SK-N-SH treated with all-trans-retinoic acid at 6 μM for 48 hours (cell line): ENCODE data around the gene RAVER2.

ENCODE experiments used
- ATAC-seq: fragments of 200-7000 bp; cut with Tn5 transposase; 3 replicates; pipeline ENCODE4 v1.9.1; 2020; ENCODE audit warnings: mild to moderate bottlenecking, moderate library complexity
- BACH2 ChIP-seq: fragments of 250-450 bp; sonication (Bioruptor Pico); IDR thresholded peaks from 2 replicates; pipeline ENCODE4 v1.9.0; 2021; ENCODE audit warnings: mild to moderate bottlenecking, borderline replicate concordance
- CREB5 ChIP-seq: fragments of 250-450 bp; sonication (Bioruptor Pico); IDR thresholded peaks from 2 replicates; pipeline ENCODE4 v1.5.1; 2020; ENCODE audit warnings: low read depth, mild to moderate bottlenecking, moderate library complexity
- CSDC2 ChIP-seq: fragments of 250-450 bp; sonication (Bioruptor Pico); IDR thresholded peaks from 2 replicates; pipeline ENCODE4 v1.5.0; 2020; ENCODE audit warnings: mild to moderate bottlenecking, moderate library complexity
- ESRRG ChIP-seq: fragments of 250-450 bp; sonication (Bioruptor Pico); IDR thresholded peaks from 2 replicates; pipeline ENCODE4 v1.6.1; 2021; ENCODE audit warnings: mild to moderate bottlenecking
- GLIS3 ChIP-seq: fragments of 250-450 bp; sonication (Bioruptor Pico); IDR thresholded peaks from 2 replicates; pipeline ENCODE4 v1.5.0; 2020; ENCODE audit warnings: mild to moderate bottlenecking, moderate library complexity
- ISL1 ChIP-seq: fragments of 250-450 bp; sonication (Bioruptor Pico); IDR thresholded peaks from 2 replicates; pipeline ENCODE4 v2.1.2; 2022; ENCODE audit warnings: mild to moderate bottlenecking, moderate library complexity
- PPARA ChIP-seq: fragments of 250-450 bp; sonication (Bioruptor Pico); IDR thresholded peaks from 2 replicates; pipeline ENCODE4 v1.5.0; 2020; ENCODE audit warnings: mild to moderate bottlenecking, borderline replicate concordance
- RARB ChIP-seq: fragments of 250-450 bp; sonication (Bioruptor Pico); IDR thresholded peaks from 2 replicates; pipeline ENCODE4 v1.8.0; 2021; ENCODE audit warnings: mild to moderate bottlenecking, moderate library complexity
- TCF4 ChIP-seq: fragments of 250-450 bp; sonication (Bioruptor Pico); IDR thresholded peaks from 2 replicates; pipeline ENCODE4 v1.8.0; 2021; ENCODE audit warnings: mild to moderate bottlenecking, moderate library complexity, borderline replicate concordance
- TOX ChIP-seq: fragments of 250-450 bp; sonication (Bioruptor Pico); IDR thresholded peaks from 2 replicates; pipeline ENCODE4 v1.8.0; 2021; ENCODE audit warnings: mild to moderate bottlenecking, moderate library complexity, borderline replicate concordance
- TSHZ2 ChIP-seq: fragments of 250-450 bp; sonication (Bioruptor Pico); IDR thresholded peaks from 2 replicates; pipeline ENCODE4 v1.5.0; 2020; ENCODE audit warnings: mild to moderate bottlenecking, moderate library complexity
- ZC3H10 ChIP-seq: fragments of 250-450 bp; sonication (Bioruptor Pico); IDR thresholded peaks from 2 replicates; pipeline ENCODE4 v1.5.1; 2021; ENCODE audit warnings: mild to moderate bottlenecking, moderate library complexity
- ZNF565 ChIP-seq: fragments of 450-650 bp; formaldehyde crosslinking; conservative IDR thresholded peaks from 2 replicates; pipeline ENCODE4 v1.5.0; 2020; ENCODE audit warnings: low read depth, mild to moderate bottlenecking, moderate library complexity
- ZNF70 ChIP-seq: fragments of 450-650 bp; formaldehyde crosslinking; IDR thresholded peaks from 2 replicates; pipeline ENCODE4 v1.5.0; 2020; ENCODE audit warnings: mild to moderate bottlenecking, moderate library complexity
- ZNF8 ChIP-seq: fragments of 450-650 bp; formaldehyde crosslinking; IDR thresholded peaks from 2 replicates; pipeline ENCODE4 v1.5.0; 2020; ENCODE audit warnings: mild to moderate bottlenecking, moderate library complexity
- TF ChIP-seq, protein P1 (sequence below): fragments of 250-450 bp; sonication (Bioruptor Pico); IDR thresholded peaks from 2 replicates; pipeline ENCODE4 v1.8.0; 2020; ENCODE audit warnings: mild to moderate bottlenecking, moderate library complexity, borderline replicate concordance
- TF ChIP-seq, protein P2 (sequence below): fragments of 250-450 bp; sonication (Bioruptor Pico); IDR thresholded peaks from 2 replicates; pipeline ENCODE4 v1.8.0; 2021; ENCODE audit warnings: low read depth, mild to moderate bottlenecking, moderate library complexity, borderline replicate concordance
- TF ChIP-seq, protein P3 (sequence below): fragments of 250-450 bp; sonication (Bioruptor Pico); IDR thresholded peaks from 2 replicates; pipeline ENCODE4 v1.5.1; 2021; ENCODE audit warnings: mild to moderate bottlenecking, moderate library complexity

RAVER2 gene

DNA sequence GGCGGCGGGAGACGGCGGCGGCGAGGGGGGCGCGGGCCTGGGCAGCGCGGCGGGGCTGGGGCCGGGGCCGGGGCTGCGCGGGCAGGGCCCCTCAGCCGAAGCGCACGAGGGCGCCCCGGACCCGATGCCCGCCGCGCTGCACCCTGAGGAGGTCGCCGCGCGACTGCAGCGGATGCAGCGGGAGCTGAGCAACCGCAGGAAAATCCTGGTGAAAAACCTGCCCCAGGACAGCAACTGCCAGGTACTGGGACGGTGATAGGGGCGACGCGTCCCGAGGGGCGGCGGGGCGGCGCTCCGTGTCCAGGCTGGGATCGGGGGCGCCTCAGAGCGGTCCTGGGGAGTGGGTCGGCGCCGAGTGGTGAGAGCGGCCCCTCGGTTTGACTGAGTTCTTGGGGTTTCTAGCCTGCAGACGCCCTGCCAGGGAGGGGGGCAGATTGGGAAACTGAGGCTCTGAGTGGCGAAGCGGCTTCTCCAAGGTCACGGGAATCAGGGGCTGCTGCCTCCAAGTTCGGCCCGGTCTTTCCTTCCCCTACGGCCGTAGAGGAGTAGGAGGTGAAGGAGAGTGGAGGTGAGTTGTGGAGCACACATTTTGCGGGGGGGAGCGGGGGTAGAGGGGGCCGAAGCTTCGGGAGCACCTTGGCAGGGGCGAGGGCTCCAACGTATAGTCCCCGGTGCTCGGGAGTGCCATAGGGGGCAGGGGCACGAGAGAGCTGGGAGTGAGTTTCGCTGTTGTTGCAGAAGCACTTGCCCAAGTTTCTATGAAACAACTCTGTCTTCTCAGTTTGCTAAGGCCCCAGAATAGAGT lies 508 bp downstream of the RAVER2 start:
- TF ChIP-seq RARB (CRISPR knock-in tag): no peak
- no peak for TF ChIP-seq BACH2 (CRISPR knock-in tag)
- TF ChIP-seq PPARA (CRISPR knock-in tag): no peak
- no peak for TF ChIP-seq ZNF70 (CRISPR knock-in tag)
- no peak for TF ChIP-seq ZC3H10
- no peak for TF ChIP-seq TCF4 (CRISPR knock-in tag)
- TF ChIP-seq, protein P1, sequence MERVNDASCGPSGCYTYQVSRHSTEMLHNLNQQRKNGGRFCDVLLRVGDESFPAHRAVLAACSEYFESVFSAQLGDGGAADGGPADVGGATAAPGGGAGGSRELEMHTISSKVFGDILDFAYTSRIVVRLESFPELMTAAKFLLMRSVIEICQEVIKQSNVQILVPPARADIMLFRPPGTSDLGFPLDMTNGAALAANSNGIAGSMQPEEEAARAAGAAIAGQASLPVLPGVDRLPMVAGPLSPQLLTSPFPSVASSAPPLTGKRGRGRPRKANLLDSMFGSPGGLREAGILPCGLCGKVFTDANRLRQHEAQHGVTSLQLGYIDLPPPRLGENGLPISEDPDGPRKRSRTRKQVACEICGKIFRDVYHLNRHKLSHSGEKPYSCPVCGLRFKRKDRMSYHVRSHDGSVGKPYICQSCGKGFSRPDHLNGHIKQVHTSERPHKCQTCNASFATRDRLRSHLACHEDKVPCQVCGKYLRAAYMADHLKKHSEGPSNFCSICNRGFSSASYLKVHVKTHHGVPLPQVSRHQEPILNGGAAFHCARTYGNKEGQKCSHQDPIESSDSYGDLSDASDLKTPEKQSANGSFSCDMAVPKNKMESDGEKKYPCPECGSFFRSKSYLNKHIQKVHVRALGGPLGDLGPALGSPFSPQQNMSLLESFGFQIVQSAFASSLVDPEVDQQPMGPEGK (CRISPR knock-in tag): no peak
- no peak for TF ChIP-seq GLIS3 (CRISPR knock-in tag)
- peak; percentile 80 for ATAC-seq

- peak; percentile 10; the same call in 2 of the 3 replicates for ATAC-seq
- TF ChIP-seq TOX (CRISPR knock-in tag) (no peak), ZNF8 (CRISPR knock-in tag) (no peak), ESRRG (CRISPR knock-in tag) (no peak), CSDC2 (no peak), BACH2 (CRISPR knock-in tag) (no peak), ISL1 (CRISPR knock-in tag) (no peak), ZNF565 (CRISPR knock-in tag) (no peak), PPARA (CRISPR knock-in tag) (no peak), ZNF70 (CRISPR knock-in tag) (no peak), RARB (CRISPR knock-in tag) (no peak), CREB5 (CRISPR knock-in tag) (no peak)
- TF ChIP-seq, protein P2, sequence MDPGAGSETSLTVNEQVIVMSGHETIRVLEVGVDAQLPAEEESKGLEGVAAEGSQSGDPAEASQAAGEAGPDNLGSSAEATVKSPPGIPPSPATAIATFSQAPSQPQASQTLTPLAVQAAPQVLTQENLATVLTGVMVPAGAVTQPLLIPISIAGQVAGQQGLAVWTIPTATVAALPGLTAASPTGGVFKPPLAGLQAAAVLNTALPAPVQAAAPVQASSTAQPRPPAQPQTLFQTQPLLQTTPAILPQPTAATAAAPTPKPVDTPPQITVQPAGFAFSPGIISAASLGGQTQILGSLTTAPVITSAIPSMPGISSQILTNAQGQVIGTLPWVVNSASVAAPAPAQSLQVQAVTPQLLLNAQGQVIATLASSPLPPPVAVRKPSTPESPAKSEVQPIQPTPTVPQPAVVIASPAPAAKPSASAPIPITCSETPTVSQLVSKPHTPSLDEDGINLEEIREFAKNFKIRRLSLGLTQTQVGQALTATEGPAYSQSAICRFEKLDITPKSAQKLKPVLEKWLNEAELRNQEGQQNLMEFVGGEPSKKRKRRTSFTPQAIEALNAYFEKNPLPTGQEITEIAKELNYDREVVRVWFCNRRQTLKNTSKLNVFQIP (CRISPR knock-in tag): no peak
- TF ChIP-seq, protein P1 (CRISPR knock-in tag): no peak
- TF ChIP-seq, protein P3, sequence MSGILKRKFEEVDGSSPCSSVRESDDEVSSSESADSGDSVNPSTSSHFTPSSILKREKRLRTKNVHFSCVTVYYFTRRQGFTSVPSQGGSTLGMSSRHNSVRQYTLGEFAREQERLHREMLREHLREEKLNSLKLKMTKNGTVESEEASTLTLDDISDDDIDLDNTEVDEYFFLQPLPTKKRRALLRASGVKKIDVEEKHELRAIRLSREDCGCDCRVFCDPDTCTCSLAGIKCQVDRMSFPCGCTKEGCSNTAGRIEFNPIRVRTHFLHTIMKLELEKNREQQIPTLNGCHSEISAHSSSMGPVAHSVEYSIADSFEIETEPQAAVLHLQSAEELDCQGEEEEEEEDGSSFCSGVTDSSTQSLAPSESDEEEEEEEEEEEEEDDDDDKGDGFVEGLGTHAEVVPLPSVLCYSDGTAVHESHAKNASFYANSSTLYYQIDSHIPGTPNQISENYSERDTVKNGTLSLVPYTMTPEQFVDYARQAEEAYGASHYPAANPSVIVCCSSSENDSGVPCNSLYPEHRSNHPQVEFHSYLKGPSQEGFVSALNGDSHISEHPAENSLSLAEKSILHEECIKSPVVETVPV (CRISPR knock-in tag): no peak
Observed at GRCh38 chr1:64745986-64746940, 1.4 kb downstream of the RAVER2 start.

- no peak for ATAC-seq
Observed at GRCh38 chr1:64748222-64748621, 3.3 kb downstream of the RAVER2 start.

More at GRCh38 chr1:64748222-64748621, 3.3 kb downstream of the RAVER2 start:
- no peak for TF ChIP-seq PPARA (CRISPR knock-in tag)
- TF ChIP-seq CSDC2: no peak
- TF ChIP-seq, protein P2 (CRISPR knock-in tag): no peak
- TF ChIP-seq TSHZ2 (CRISPR knock-in tag): no peak
